GM12878 (cell line): ENCODE data around the gene EYS.

ENCODE experiments used
- E4F1 ChIP-seq: fragments of 450-650 bp; IDR thresholded peaks from 2 replicates; pipeline ENCODE4 v1.6.1; 2018; ENCODE audit warnings: borderline replicate concordance, mild to moderate bottlenecking; ENCODE audit not compliant: partially characterized antibody
- MYC ChIP-seq: IDR thresholded peaks from 2 replicates; pipeline ENCODE4 v1.6.1; 2011; ENCODE audit warnings: mild to moderate bottlenecking, low read length, moderate library complexity, inconsistent platforms; ENCODE audit not compliant: insufficient read depth, insufficient replicate concordance, insufficient read length, severe bottlenecking
- RAD21 ChIP-seq: IDR thresholded peaks from 2 replicates; pipeline ENCODE4 v1.6.1; 2011; ENCODE audit warnings: mild to moderate bottlenecking, low read depth, low read length, moderate library complexity; ENCODE audit not compliant: insufficient read depth
- RUNX3 ChIP-seq: IDR thresholded peaks from 2 replicates; pipeline ENCODE4 v1.6.1; 2012; ENCODE audit warnings: low read length, inconsistent platforms
- SMARCA5 ChIP-seq: fragments of 450-650 bp; IDR thresholded peaks from 2 replicates; pipeline ENCODE4 v1.6.1; 2017; ENCODE audit warnings: mild to moderate bottlenecking
- SUZ12 ChIP-seq: fragments of 200-600 bp; sonication (generic); IDR thresholded peaks from one replicate; pipeline ENCODE4 v1.6.1; 2018; ENCODE audit warnings: antibody characterized with exemption, mild to moderate bottlenecking; ENCODE audit not compliant: unreplicated experiment

- TF ChIP-seq E4F1 (no peak), SMARCA5 (no peak), RAD21 (no peak), MYC (no peak), SUZ12 (no peak), RUNX3 (no peak)
These were observed 1449.4 kb downstream of the EYS start for GRCh38 chr6:64257586-64257985.
